ENCODE data around the gene POP4.

The POP4 gene

GRCh38 chr19:29577649-29577963 is 28.5 kb upstream of the POP4 start:
- DNase-seq: no peak

- no peak for DNase-seq
Measured at GRCh38 chr19:29578349-29578748, 27.7 kb upstream of the POP4 start.

GRCh38 chr19:29579308-29579910 is 26.7 kb upstream of the POP4 start:
- no peak for DNase-seq

GRCh38 chr19:29581398-29581797 is 24.7 kb upstream of the POP4 start:
- DNase-seq: no peak

- DNase-seq: no peak
Measured at GRCh38 chr19:29583196-29583999, 22.7 kb upstream of the POP4 start.

- DNase-seq: no peak
Measured at GRCh38 chr19:29586401-29586800, 19.7 kb upstream of the POP4 start.

- no peak for DNase-seq
Measured at GRCh38 chr19:29587059-29587458, 19.0 kb upstream of the POP4 start.

GRCh38 chr19:29587518-29587986 is 18.5 kb upstream of the POP4 start:
- DNase-seq: no peak

- no peak for DNase-seq
Measured at GRCh38 chr19:29588095-29588494, 18.0 kb upstream of the POP4 start.

GRCh38 chr19:29590278-29590677 is 15.8 kb upstream of the POP4 start:
- no peak for DNase-seq

- no peak for DNase-seq
Measured at GRCh38 chr19:29591670-29592069, 14.4 kb upstream of the POP4 start.

- no peak for DNase-seq
Measured at GRCh38 chr19:29593869-29594268, 12.2 kb upstream of the POP4 start.

- no peak for DNase-seq
Measured at GRCh38 chr19:29596080-29596727, 9.9 kb upstream of the POP4 start.

GRCh38 chr19:29596885-29597525 is 9.1 kb upstream of the POP4 start:
- DNase-seq: no peak

GRCh38 chr19:29598036-29598435 is 8.0 kb upstream of the POP4 start:
- no peak for DNase-seq

- DNase-seq: no peak
Measured at GRCh38 chr19:29598496-29598895, 7.6 kb upstream of the POP4 start.

GRCh38 chr19:29603308-29603707 is 2.8 kb upstream of the POP4 start:
- no peak for DNase-seq

- no peak for DNase-seq
Measured at GRCh38 chr19:29606420-29606747, 301 bp downstream of the POP4 start.

- DNase-seq: no peak
Measured at GRCh38 chr19:29609636-29610035, 3.6 kb downstream of the POP4 start.

GRCh38 chr19:29610213-29610573 is 4.1 kb downstream of the POP4 start:
- DNase-seq: no peak

GRCh38 chr19:29610574-29611271 is 4.6 kb downstream of the POP4 start:
- no peak for DNase-seq

- no peak for DNase-seq
Measured at GRCh38 chr19:29612121-29612520, 6.0 kb downstream of the POP4 start.
